ENCODE measurements around the gene PPP4R3A. TPM values are rescaled to one million over a fixed set of nuclear protein-coding genes. Genes with fewer than 3 reads are reported as not detected.
"Not testable (repeated sequence)": the region's sequence is repeated elsewhere in the genome, so short reads cannot be mapped to it uniquely, and the experiment has no call there.

PPP4R3A gene
- total RNA-seq, 1 donor from 2014 or later, result 64.4 TPM

GRCh38 chr14:91409928-91410718 lies 100.0 kb downstream of the PPP4R3A start:
- DNase-seq (ENCODE audit: low spot score), result no peak

- DNase-seq (ENCODE audit: low spot score), result not testable (repeated sequence)
Observed at GRCh38 chr14:91409240-91409639, 100.9 kb downstream of the PPP4R3A start.

Other genes with a start within 250 kb of the PPP4R3A start
- 17.4 TPM for gene CCDC88C, start 92.5 kb downstream of the PPP4R3A start, total RNA-seq
- 2.0 TPM for gene CATSPERB, start 221.8 kb upstream of the PPP4R3A start, total RNA-seq